MCF 10A (cell line): Measurements from ENCODE around the gene MED12. TPM values are rescaled to one million over a fixed set of nuclear protein-coding genes. Genes with fewer than 3 reads are reported as not detected.

Source experiments
- BruUV-seq: library from RNA; stranded (reverse); fragments of 400-500 nt; replicated peaks from 2 replicates; lab custom pipeline; 2021; lab: Mats Ljungman, UMichigan
- CTCF ChIA-PET: fragments of 300-600 bp; sonication (Branson Sonifier 250); formaldehyde crosslinking; extraction: SDS; loops from one replicate; lab custom pipeline; 2021; ENCODE audit warnings: antibody characterized with exemption, inconsistent platforms; lab: Yijun Ruan, JAX
- POLR2A ChIA-PET: fragments of 300-600, 350-650 bp; sonication (Branson Sonifier 250); formaldehyde crosslinking; extraction: SDS; loops from one replicate; lab custom pipeline; 2020; ENCODE audit warnings: antibody characterized with exemption, inconsistent platforms; lab: Yijun Ruan, JAX
- DNase-seq: peaks from one replicate; pipeline ENCODE4 v3.0.0-alpha.2; 2018; ENCODE audit not compliant: unreplicated experiment
- H3K27ac Mint-ChIP-seq: one replicate; pipeline ENCODE4 v1.8.0; 2022; ENCODE audit warnings: mild to moderate bottlenecking, low read depth, mixed read lengths; ENCODE audit not compliant: unreplicated experiment
- H3K27me3 Mint-ChIP-seq: one replicate; pipeline ENCODE4 v1.8.0; 2022; ENCODE audit warnings: mixed read lengths; ENCODE audit not compliant: insufficient read depth, unreplicated experiment
- H3K36me3 Mint-ChIP-seq: one replicate; pipeline ENCODE4 v1.8.0; 2022; ENCODE audit warnings: mild to moderate bottlenecking, moderate library complexity, mixed read lengths; ENCODE audit not compliant: insufficient read depth, unreplicated experiment
- H3K4me1 Mint-ChIP-seq: one replicate; pipeline ENCODE4 v1.8.0; 2022; ENCODE audit warnings: mixed read lengths; ENCODE audit not compliant: insufficient read depth, unreplicated experiment
- H3K4me3 Mint-ChIP-seq: one replicate; pipeline ENCODE4 v1.8.0; 2022; ENCODE audit warnings: mild to moderate bottlenecking, moderate library complexity, mixed read lengths; ENCODE audit not compliant: unreplicated experiment
- H3K9me3 Mint-ChIP-seq: one replicate; pipeline ENCODE4 v1.8.0; 2022; ENCODE audit warnings: mixed read lengths; ENCODE audit not compliant: unreplicated experiment
- CTCF ChIP-seq: fragments of 200-600 bp; IDR thresholded peaks from one replicate; pipeline ENCODE4 v1.8.0; 2022; ENCODE audit warnings: antibody characterized with exemption, mild to moderate bottlenecking; ENCODE audit not compliant: unreplicated experiment
- intact Hi-C: fragments of 100-400 bp; cut with micrococcal nuclease; formaldehyde crosslinking; loops from 2 replicates; pipeline ENCODE4 v1.14.1; 2022
- total RNA-seq: library from RNA; stranded (reverse); gene quantifications from 2 replicates; pipeline ENCODE4 v1.2.3, GENCODE V29; 2022

Gene MED12
- total RNA-seq, 1 experiment from 2014 or later, result 36.6 TPM

- Mint-ChIP-seq H3K36me3 (no peaks in the 10 kb centered on the region), H3K4me3 (no peak overlapping the region), H3K27me3 (peaks cover 44% of the 10 kb centered on the region), H3K27ac (no peak overlapping the region), H3K4me1 (no peaks in the 10 kb centered on the region), H3K9me3 (no peaks in the 10 kb centered on the region)
- ChIA-PET CTCF (no interaction called here), POLR2A (no interaction called here)
- no TSS peak for BruUV-seq
- no peak for DNase-seq
- intact Hi-C loops, result no loop called here
- TF ChIP-seq CTCF, result no peak
Observed at GRCh38 chrX:71107245-71107644, 11.2 kb upstream of the MED12 start.

- Mint-ChIP-seq H3K27me3 (peaks cover 50% of the 10 kb centered on the region), H3K36me3 (no peaks in the 10 kb centered on the region), H3K27ac (no peak overlapping the region), H3K9me3 (no peaks in the 10 kb centered on the region), H3K4me1 (no peaks in the 10 kb centered on the region), H3K4me3 (no peak overlapping the region)
- BruUV-seq, result no TSS peak
- DNase-seq, result no peak
- ChIA-PET CTCF (interaction anchor here (0.7 kb wide), 1 partner anchor 153 kb away, joined by 4 read pairs; no protein-coding TSS in a partner anchor), POLR2A (interaction anchor here (0.5 kb wide), 1 partner anchor 225 kb away, joined by 3 read pairs; no protein-coding TSS in a partner anchor)
- intact Hi-C loops, result no loop called here
- no peak for TF ChIP-seq CTCF
Observed at GRCh38 chrX:71107762-71108360, 10.5 kb upstream of the MED12 start.

GRCh38 chrX:71109051-71109450 is 9.3 kb upstream of the MED12 start:
- H3K4me3 Mint-ChIP-seq, result no peak overlapping the region
- intact Hi-C loops, result no loop called here

More at GRCh38 chrX:71109051-71109450, 9.3 kb upstream of the MED12 start:
- H3K4me1 Mint-ChIP-seq, result no peaks in the 10 kb centered on the region
- DNase-seq, result no peak
- ChIA-PET CTCF (no interaction called here), POLR2A (no interaction called here)
- H3K9me3 Mint-ChIP-seq, result no peaks in the 10 kb centered on the region
- H3K36me3 Mint-ChIP-seq, result no peaks in the 10 kb centered on the region
- no peak overlapping the region for H3K27ac Mint-ChIP-seq
- BruUV-seq, result no TSS peak
- no peak for TF ChIP-seq CTCF
- H3K27me3 Mint-ChIP-seq, result peaks cover 61% of the 10 kb centered on the region
